ENCODE results near the gene NCOA7.
"Not testable (repeated sequence)": the region's sequence is repeated elsewhere in the genome, so short reads cannot be mapped to it uniquely, and the experiment has no call there.

NCOA7 gene

DNA sequence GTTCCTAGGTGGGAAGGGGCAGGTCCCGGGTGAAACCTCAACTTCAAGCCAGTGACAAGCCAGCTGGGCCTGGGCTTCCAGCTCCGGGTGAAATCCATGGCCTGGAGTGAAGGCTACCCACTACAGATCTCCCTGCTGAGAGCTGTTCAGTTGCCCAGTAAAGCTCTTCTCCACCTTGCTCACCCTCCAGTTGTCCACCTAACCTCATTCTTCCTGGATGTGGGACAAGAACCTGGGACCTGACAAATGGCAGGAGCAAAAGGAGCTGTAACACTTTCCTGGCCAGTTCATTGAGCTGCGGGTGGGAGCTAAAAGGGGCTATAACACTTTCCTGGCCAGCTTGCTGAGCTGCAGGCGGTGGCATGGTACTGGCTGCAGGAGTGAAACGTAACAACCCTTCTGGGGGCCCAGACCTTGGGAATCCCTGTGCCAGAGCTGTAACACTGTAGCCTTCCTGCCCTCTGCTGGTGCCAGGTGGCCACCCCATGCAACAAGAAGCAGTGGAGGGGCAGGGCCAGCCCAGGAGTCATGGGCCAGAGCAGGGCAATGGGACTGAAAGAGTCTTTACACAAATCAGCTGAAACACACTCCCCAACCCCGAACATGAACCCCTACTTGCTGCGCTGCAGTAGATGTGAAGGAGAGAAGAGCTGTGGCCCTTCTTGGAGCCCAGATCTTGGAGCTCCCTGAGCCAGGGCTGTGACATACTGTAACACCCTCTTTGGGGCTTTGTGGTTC lies 162.2 kb downstream of the NCOA7 start:
- peak; percentile 11 for DNase-seq

- peak; percentile 72 for DNase-seq
These were observed 162.7 kb downstream of the NCOA7 start for GRCh38 chr6:125953502-125953875.

DNA sequence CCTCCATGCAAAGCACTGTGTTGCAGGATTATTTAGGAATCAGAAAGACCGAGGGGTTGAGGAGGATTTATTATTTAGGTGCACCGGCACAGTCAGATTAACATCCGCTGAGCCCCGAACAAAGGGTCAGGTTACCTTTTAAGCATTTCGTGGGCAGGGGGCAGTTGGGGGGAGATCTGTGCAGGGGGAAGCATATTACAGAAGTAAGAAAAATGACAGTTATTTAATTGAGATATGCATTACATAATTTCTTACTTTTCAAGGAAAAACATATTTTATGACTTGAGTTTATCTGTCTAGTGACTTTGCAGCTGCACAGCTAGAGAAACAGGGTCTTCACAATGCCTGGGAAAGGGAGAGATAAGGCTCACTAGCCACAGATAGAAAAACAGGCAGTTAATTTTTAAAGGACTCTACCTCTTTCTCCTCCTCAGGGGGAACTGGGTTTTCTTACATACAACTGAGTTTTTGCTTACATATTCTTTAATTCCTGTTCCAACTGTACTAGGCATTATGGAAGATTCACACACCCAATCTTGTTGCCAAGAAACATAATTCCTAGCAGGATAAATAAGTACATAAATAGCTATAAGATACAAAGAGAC lies 164.1 kb downstream of the NCOA7 start:
- DNase-seq: no peak

- DNase-seq: peak; percentile 26
These were observed 165.2 kb downstream of the NCOA7 start for GRCh38 chr6:125955973-125956372.

GRCh38 chr6:125956506-125957390 lies 166.0 kb downstream of the NCOA7 start, which contains the start of gene HINT3:
Gene HINT3 (plus strand): TSS chr6:125956770. CDS start chr6:125956978, 208 bp downstream.
- peak; percentile 97 for DNase-seq

DNA sequence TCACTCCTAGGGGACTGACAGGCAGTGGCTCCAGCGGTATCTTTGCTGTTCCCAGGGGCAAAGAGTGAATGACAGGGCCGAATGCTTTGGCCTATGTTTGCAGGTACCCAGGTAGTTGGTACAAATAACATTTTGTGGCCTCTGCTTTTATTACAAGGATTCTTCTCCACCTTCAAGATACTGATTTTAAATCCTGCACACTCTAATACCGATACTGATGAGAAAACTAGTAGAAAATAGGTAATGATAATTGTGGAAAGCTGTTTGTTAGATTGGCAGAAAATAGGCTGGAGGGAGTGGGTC lies 166.6 kb downstream of the NCOA7 start:
- no peak for DNase-seq

- no peak for DNase-seq
These were observed 167.1 kb downstream of the NCOA7 start for GRCh38 chr6:125957845-125958244.

- DNase-seq: no peak
These were observed 168.3 kb downstream of the NCOA7 start for GRCh38 chr6:125959041-125959440.

GRCh38 chr6:125961117-125961516 lies 170.4 kb downstream of the NCOA7 start:
- no peak for DNase-seq

- DNase-seq: peak; percentile 23
These were observed 172.2 kb downstream of the NCOA7 start for GRCh38 chr6:125962900-125963497.

- peak; percentile 71 for DNase-seq
These were observed 173.1 kb downstream of the NCOA7 start for GRCh38 chr6:125963817-125964216.

- DNase-seq: no peak
These were observed 175.8 kb downstream of the NCOA7 start for GRCh38 chr6:125966569-125966968.

DNA sequence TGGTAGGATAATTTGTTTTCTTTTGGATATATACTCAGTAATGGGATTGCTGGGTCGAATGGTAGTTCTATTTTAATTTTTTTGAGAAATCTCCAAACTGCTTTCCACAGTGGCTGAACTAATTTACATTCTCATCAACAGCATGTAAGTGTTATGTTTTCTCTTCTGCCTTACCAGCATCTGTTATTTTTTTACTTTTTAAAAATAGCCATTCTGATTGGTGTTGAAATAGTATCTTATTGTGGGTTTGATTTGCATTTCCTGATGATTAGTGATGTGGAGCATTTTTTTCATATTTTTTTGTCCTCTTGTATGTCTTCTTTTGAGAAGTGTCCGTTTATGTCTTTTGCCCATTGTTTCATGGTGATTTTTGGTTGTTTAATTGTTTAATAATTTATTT lies 177.7 kb downstream of the NCOA7 start:
- no peak for DNase-seq

GRCh38 chr6:125970760-125971159 lies 180.0 kb downstream of the NCOA7 start:
- DNase-seq: no peak

DNA sequence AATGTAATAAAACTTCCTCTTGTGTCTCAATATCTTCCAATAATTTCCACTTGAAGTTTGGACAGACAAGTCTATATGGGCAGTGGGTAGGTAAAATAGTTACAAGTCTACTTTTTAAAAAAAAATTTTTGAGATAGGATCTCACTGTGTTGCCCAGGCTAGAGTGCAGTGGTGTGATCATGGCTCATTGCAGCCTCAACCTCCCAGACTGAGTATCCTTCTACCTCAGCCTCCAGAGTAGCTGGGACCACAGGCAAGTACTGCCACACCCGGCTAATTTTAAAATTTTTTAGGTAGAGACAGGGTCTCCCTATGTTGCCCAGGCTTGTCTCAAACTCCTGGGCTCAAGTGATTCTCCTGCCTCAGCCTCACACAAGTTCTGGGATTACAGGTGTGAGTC lies 181.7 kb downstream of the NCOA7 start:
- not testable (repeated sequence) for DNase-seq

GRCh38 chr6:125974214-125974866 lies 183.6 kb downstream of the NCOA7 start:
- peak; percentile 62 for DNase-seq

DNA sequence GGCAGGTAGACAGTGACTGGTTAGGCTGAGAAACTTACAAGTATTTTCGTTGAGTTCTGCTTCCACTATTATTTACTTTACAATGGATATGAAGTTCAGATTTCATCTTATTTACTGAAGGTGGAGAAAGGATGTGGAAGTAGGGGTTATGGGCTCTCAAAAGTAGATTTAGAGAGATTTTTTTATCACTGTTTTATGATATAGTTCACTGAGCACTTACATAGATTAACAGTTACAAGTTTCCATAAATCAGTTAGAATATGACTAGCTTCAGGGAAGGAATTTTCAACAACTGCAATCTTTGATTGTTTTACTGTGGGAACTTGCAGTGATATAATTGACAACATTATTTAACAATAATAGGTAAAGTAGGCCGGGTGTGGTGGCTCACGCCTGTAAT lies 188.3 kb downstream of the NCOA7 start:
- DNase-seq: no peak

Measured in NCI-H2171 treated with DMSO at 0.1 percent for 48 hours (cell line).